H9 (cell line): ENCODE measurements around the gene C15orf62. TPM values are rescaled to one million over a fixed set of nuclear protein-coding genes. Genes with fewer than 3 reads are reported as not detected.

Experiments used
- DNase-seq: peaks from one replicate; pipeline ENCODE4 v3.0.0-alpha.2; 2017
- H2AFZ ChIP-seq: one replicate; pipeline ENCODE4 v1.6.1; 2013; ENCODE audit warnings: mild to moderate bottlenecking, low read length, control low read depth, moderate library complexity
- H2AK5ac ChIP-seq: 2 replicates; pipeline ENCODE4 v1.6.1; 2013; ENCODE audit warnings: low read length, control low read depth, mixed read lengths; ENCODE audit not compliant: insufficient read length
- H2BK120ac ChIP-seq: one replicate; pipeline ENCODE4 v1.6.1; 2013; ENCODE audit warnings: low read depth, mild to moderate bottlenecking, low read length, control low read depth, inconsistent platforms; ENCODE audit not compliant: poor library complexity, severe bottlenecking
- H2BK12ac ChIP-seq: 2 replicates; pipeline ENCODE4 v1.6.1; 2013; ENCODE audit warnings: low read length, control low read depth, mixed read lengths, low read depth; ENCODE audit not compliant: insufficient read length
- H2BK15ac ChIP-seq: 2 replicates; pipeline ENCODE4 v1.6.1; 2013; ENCODE audit warnings: low read depth, low read length, control low read depth
- H2BK20ac ChIP-seq: one replicate; pipeline ENCODE4 v1.6.1; 2013; ENCODE audit warnings: low read depth, mild to moderate bottlenecking, low read length, control low read depth, inconsistent platforms; ENCODE audit not compliant: poor library complexity, severe bottlenecking
- H2BK5ac ChIP-seq: 2 replicates; pipeline ENCODE4 v1.6.1; 2013; ENCODE audit warnings: low read length, control low read depth, mixed read lengths; ENCODE audit not compliant: insufficient read length
- H3K14ac ChIP-seq: 2 replicates; pipeline ENCODE4 v1.6.1; 2013; ENCODE audit warnings: low read length, control low read depth; ENCODE audit not compliant: insufficient read depth
- H3K18ac ChIP-seq: 2 replicates; pipeline ENCODE4 v1.6.1; 2013; ENCODE audit warnings: low read depth, mild to moderate bottlenecking, mixed read lengths, low read length, control low read depth; ENCODE audit not compliant: insufficient read length
- H3K23ac ChIP-seq: 2 replicates; pipeline ENCODE4 v1.6.1; 2013; ENCODE audit warnings: low read length, control low read depth, mixed read lengths, low read depth; ENCODE audit not compliant: insufficient read length
- H3K23me2 ChIP-seq: 2 replicates; pipeline ENCODE4 v1.6.1; 2013; ENCODE audit warnings: low read depth, mild to moderate bottlenecking, mixed read lengths, low read length, control low read depth; ENCODE audit not compliant: insufficient read length, poor library complexity, severe bottlenecking
- H3K27ac ChIP-seq: 2 replicates; pipeline ENCODE4 v1.5.1; 2013; ENCODE audit warnings: low read length, control low read depth, mixed read lengths, low read depth; ENCODE audit not compliant: insufficient read length
- H3K27me3 ChIP-seq: 2 replicates; pipeline ENCODE4 v1.6.1; 2013; ENCODE audit warnings: low read length, control low read depth, inconsistent platforms; ENCODE audit not compliant: insufficient read depth
- H3K4ac ChIP-seq: 2 replicates; pipeline ENCODE4 v1.6.1; 2013; ENCODE audit warnings: low read depth, mild to moderate bottlenecking, control low read depth, inconsistent platforms, low read length, moderate library complexity
- H3K4me1 ChIP-seq: 2 replicates; pipeline ENCODE4 v1.6.1; 2013; ENCODE audit warnings: low read length, control low read depth, inconsistent platforms; ENCODE audit not compliant: insufficient read depth
- H3K4me2 ChIP-seq: 2 replicates; pipeline ENCODE4 v1.6.1; 2013; ENCODE audit warnings: low read length, control low read depth, mixed read lengths; ENCODE audit not compliant: insufficient read length, insufficient read depth
- H3K56ac ChIP-seq: 2 replicates; pipeline ENCODE4 v1.6.1; 2013; ENCODE audit warnings: low read depth, mild to moderate bottlenecking, mixed read lengths, low read length, control low read depth; ENCODE audit not compliant: insufficient read length
- H3K79me1 ChIP-seq: 2 replicates; pipeline ENCODE4 v1.6.1; 2013; ENCODE audit warnings: low read depth, mild to moderate bottlenecking, moderate library complexity, low read length, control low read depth, inconsistent platforms; ENCODE audit not compliant: insufficient read depth, poor library complexity, severe bottlenecking
- H3K79me2 ChIP-seq: 2 replicates; pipeline ENCODE4 v1.6.1; 2013; ENCODE audit warnings: low read length, control low read depth, inconsistent platforms; ENCODE audit not compliant: insufficient read depth
- H3K9ac ChIP-seq: 2 replicates; pipeline ENCODE4 v1.6.1; 2013; ENCODE audit warnings: low read length, control low read depth, mixed read lengths; ENCODE audit not compliant: insufficient read length; ENCODE audit errors: extremely low read depth
- H3K9me3 ChIP-seq: one replicate; pipeline ENCODE4 v1.6.1; 2013; ENCODE audit warnings: low read depth, low read length, inconsistent platforms; ENCODE audit not compliant: control insufficient read depth
- H3T11ph ChIP-seq: one replicate; pipeline ENCODE4 v1.6.1; 2013; ENCODE audit warnings: mild to moderate bottlenecking, low read length, control low read depth, inconsistent platforms
- H4K20me1 ChIP-seq: one replicate; pipeline ENCODE4 v1.6.1; 2013; ENCODE audit not compliant: control insufficient read depth, insufficient read length, insufficient read depth
- H4K5ac ChIP-seq: 2 replicates; pipeline ENCODE4 v1.6.1; 2013; ENCODE audit warnings: low read depth, mild to moderate bottlenecking, mixed read lengths, low read length, control low read depth; ENCODE audit not compliant: insufficient read length
- H4K8ac ChIP-seq: replicated peaks from 2 replicates; pipeline ENCODE4 v1.6.1; 2013; ENCODE audit warnings: low read length, control low read depth, mixed read lengths, low read depth; ENCODE audit not compliant: insufficient read length
- H4K91ac ChIP-seq: 2 replicates; pipeline ENCODE4 v1.6.1; 2013; ENCODE audit warnings: low read depth, mild to moderate bottlenecking, moderate library complexity, mixed read lengths, low read length, control low read depth; ENCODE audit not compliant: insufficient read length
- H3K27ac Mint-ChIP-seq, 3 experiments: 2 replicates in 2 of 3; 3 replicates in 1 of 3; pipeline ENCODE4 v1.8.0; 2020 to 2021; ENCODE audit warnings: mixed read lengths in 3 of 3, mild to moderate bottlenecking in 1 of 3, moderate library complexity in 1 of 3
- H3K27me3 Mint-ChIP-seq: 2 replicates; pipeline ENCODE4 v1.8.0; 2021; ENCODE audit warnings: low read depth, mild to moderate bottlenecking, moderate library complexity, mixed read lengths
- H3K36me3 Mint-ChIP-seq, 3 experiments: 2 replicates in 2 of 3; 3 replicates in 1 of 3; pipeline ENCODE4 v1.8.0; 2020 to 2021; ENCODE audit warnings: low read depth in 3 of 3, mixed read lengths in 3 of 3; ENCODE audit not compliant: insufficient read depth in 1 of 3
- H3K4me1 Mint-ChIP-seq, 2 experiments: 2 replicates each; pipeline ENCODE4 v1.8.0; 2020; ENCODE audit warnings: mixed read lengths in 2 of 2
- H3K4me3 Mint-ChIP-seq, 2 experiments: 2 replicates in 1 of 2; 3 replicates in 1 of 2; pipeline ENCODE4 v1.8.0; 2020 to 2021; ENCODE audit warnings: mild to moderate bottlenecking in 2 of 2, mixed read lengths in 2 of 2, moderate library complexity in 1 of 2
- H3K9me3 Mint-ChIP-seq, 2 experiments: 2 replicates in 1 of 2; 3 replicates in 1 of 2; pipeline ENCODE4 v1.8.0; 2020; ENCODE audit warnings: mild to moderate bottlenecking in 2 of 2, mixed read lengths in 2 of 2, moderate library complexity in 1 of 2
- CTCF ChIP-seq: fragments of 200-600 bp; sonication (generic); conservative IDR thresholded peaks from 3 replicates; pipeline ENCODE4 v1.8.0; 2021; ENCODE audit warnings: antibody characterized with exemption, mild to moderate bottlenecking
- WGBS: extraction: QIAGEN DNeasy Blood & Tissue Kit; methylation state at CpG from one replicate; pipeline ENCODE4 v1.1.7; 2013; ENCODE audit warnings: missing lambda C conversion rate, low lambda C conversion rate, mixed read lengths; ENCODE audit not compliant: insufficient read length; ENCODE audit errors: extremely low coverage; 5-methylcytosine and 5-hydroxymethylcytosine counted together
- total RNA-seq: library from RNA; stranded (reverse); gene quantifications from 2 replicates; pipeline ENCODE4 v1.2.1, GENCODE V29; 2021

Gene C15orf62
- total RNA-seq, 1 experiment from 2014 or later, result 0.70 TPM

DNA sequence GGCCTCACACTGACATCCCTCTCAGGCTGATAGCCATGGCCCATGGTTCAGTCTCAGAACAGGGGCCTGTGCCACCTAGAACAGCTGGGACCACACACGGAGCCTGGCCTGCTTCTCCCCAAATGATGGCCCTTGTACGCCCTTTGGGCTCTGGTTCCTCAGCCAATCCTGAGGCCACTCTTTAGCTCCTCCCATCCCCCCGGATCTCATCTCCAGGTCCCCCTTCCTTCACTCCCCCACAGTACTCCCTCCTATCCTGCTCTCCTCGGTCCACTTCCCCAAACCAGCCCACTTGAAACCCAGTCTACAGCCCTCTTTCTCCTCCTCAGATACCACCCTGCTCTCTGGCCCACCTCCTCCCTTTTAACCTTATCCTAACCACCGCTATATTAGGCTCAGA, 19.3 kb downstream of the C15orf62 start:
- peak overlapping the region in 1 of 3 experiments; percentile 16; a peak in 2 of 7 replicates for H3K27ac Mint-ChIP-seq

More for the DNA sequence above, 19.3 kb downstream of the C15orf62 start:
- no peak for TF ChIP-seq CTCF
- Histone ChIP-seq H2AFZ (no peak overlapping the region), H2BK15ac (no peak overlapping the region), H4K20me1 (no peaks in the 10 kb centered on the region), H4K8ac (no peak overlapping the region), H4K5ac (no peak overlapping the region), H2BK20ac (no peak overlapping the region), H3K9me3 (no peaks in the 10 kb centered on the region), H3K4me1 (peaks cover 9% of the 10 kb centered on the region; the same call in 1 of the 2 replicates), H3T11ph (no peak overlapping the region), H3K79me2 (no peaks in the 10 kb centered on the region), H4K91ac (no peak overlapping the region), H2BK120ac (no peak overlapping the region), H3K4ac (no peak overlapping the region), H2BK12ac (no peak overlapping the region), H3K23me2 (no peaks in the 10 kb centered on the region), H3K4me2 (no peak overlapping the region), H3K23ac (no peak overlapping the region), H2AK5ac (no peak overlapping the region), H3K56ac (no peak overlapping the region), H3K27me3 (no peaks in the 10 kb centered on the region), H3K27ac (no peak overlapping the region), H3K9ac (no peak overlapping the region), H3K18ac (no peak overlapping the region), H3K79me1 (peaks cover 4% of the 10 kb centered on the region), H3K14ac (peak overlapping the region; percentile 8; the same call in 1 of the 2 replicates), H2BK5ac (no peak overlapping the region)
- no peak for DNase-seq
- Mint-ChIP-seq H3K4me1 (peaks cover 44 to 45% of the 10 kb centered on the region in 2 experiments), H3K36me3 (peaks cover 6 to 17% (median 14%) of the 10 kb centered on the region in 3 experiments; a peak in 5 of 7 replicates), H3K27me3 (no peaks in the 10 kb centered on the region), H3K4me3 (0 out of 5 replicates have a peak overlapping the region, but pooled peaks of 1 of the 2 experiments have one; percentile 2), H3K9me3 (no peaks in the 10 kb centered on the region)
- WGBS, result no CpG with 5 or more reads among the region's 5 CpGs
